PFSK-1 (cell line): ENCODE data around the gene CCNL2.

ENCODE experiments used
- FOXP2 ChIP-seq: optimal IDR thresholded peaks from 2 replicates; pipeline ENCODE3; 2011; ENCODE audit warnings: borderline replicate concordance, control low read depth, inconsistent platforms; ENCODE audit not compliant: insufficient read depth; ENCODE audit errors: extremely low read length, extremely low read depth
- POLR2AphosphoS5 ChIP-seq: IDR thresholded peaks from 2 replicates; pipeline ENCODE4 v1.6.1; 2012; ENCODE audit warnings: low read depth, mild to moderate bottlenecking, control low read depth, low read length, moderate library complexity
- REST ChIP-seq, 2 experiments: IDR thresholded peaks; 2 replicates each; pipeline versions ENCODE4 v1.6.1 to v1.8.0; 2011 to 2012; ENCODE audit warnings: low read depth in 2 of 2, low read length in 2 of 2, control low read depth in 1 of 2, inconsistent platforms in 1 of 2, mild to moderate bottlenecking in 1 of 2, moderate library complexity in 1 of 2; ENCODE audit not compliant: insufficient read depth in 1 of 2
- SIN3A ChIP-seq: IDR thresholded peaks from 2 replicates; pipeline ENCODE4 v1.6.1; 2012; ENCODE audit warnings: mild to moderate bottlenecking, low read length, moderate library complexity, borderline replicate concordance; ENCODE audit not compliant: insufficient read depth
- TAF1 ChIP-seq: IDR thresholded peaks from 2 replicates; pipeline ENCODE4 v1.6.1; 2012; ENCODE audit warnings: low read length, control low read depth, borderline replicate concordance; ENCODE audit not compliant: insufficient read depth

Gene CCNL2

GRCh38 chr1:1421147-1421906 lies 22.2 kb upstream of the CCNL2 start, which contains the start of gene ANKRD65:
Gene ANKRD65, minus strand, starts transcription at chr1:1421276. Its CDS starts 271 bp downstream, at chr1:1421005.
- no peak for TF ChIP-seq FOXP2
- no peak for TF ChIP-seq POLR2AphosphoS5
- no peak for TF ChIP-seq SIN3A
- TF ChIP-seq REST (IDR thresholded peaks at IDR 0.05; ENCODE audit: insufficient read depth in 1 of 2, low read depth in 2 of 2, low read length in 2 of 2), result no peak
- no peak for TF ChIP-seq TAF1

- TF ChIP-seq SIN3A, result no peak
- TF ChIP-seq FOXP2, result no peak
- no peak for TF ChIP-seq TAF1
- TF ChIP-seq REST (IDR thresholded peaks at IDR 0.05; ENCODE audit: insufficient read depth in 1 of 2, low read depth in 2 of 2, low read length in 2 of 2), result no peak
- no peak for TF ChIP-seq POLR2AphosphoS5
These were observed 21.6 kb upstream of the CCNL2 start for GRCh38 chr1:1420654-1421141.

- TF ChIP-seq FOXP2 (no peak), TAF1 (no peak), REST (IDR thresholded peaks at IDR 0.05; ENCODE audit: insufficient read depth in 1 of 2, low read depth in 2 of 2, low read length in 2 of 2) (no peak), POLR2AphosphoS5 (no peak), SIN3A (no peak)
These were observed 20.9 kb upstream of the CCNL2 start for GRCh38 chr1:1419813-1420653.

- TF ChIP-seq REST (IDR thresholded peaks at IDR 0.05; ENCODE audit: insufficient read depth in 1 of 2, low read depth in 2 of 2, low read length in 2 of 2) (no peak), POLR2AphosphoS5 (no peak)
These were observed 20.3 kb upstream of the CCNL2 start for GRCh38 chr1:1419363-1419812.
